Gastroesophageal sphincter (tissue), 4 donors: ENCODE measurements around the gene MEGF11. TPM values are rescaled to one million over a fixed set of nuclear protein-coding genes. Genes with fewer than 3 reads are reported as not detected.
A peak's percentile ranks its signal among the peaks of the same experiment; 100 is the strongest.

Experiments used
- ATAC-seq: fragments of 150-250 bp; one replicate; pipeline ENCODE4 v1.9.1; 2016; ENCODE audit warnings: mild to moderate bottlenecking, moderate library complexity
- H3K27ac ChIP-seq, 4 donors: fragments of 200-600 bp; sonication (generic) in 3 of 4; 1 replicate in 3 of 4; 2 replicates in 1 of 4; pipeline ENCODE4 v1.5.1; 2016 to 2019
- H3K27me3 ChIP-seq: fragments of 200-600 bp; sonication (generic); one replicate; pipeline ENCODE4 v1.5.1; 2019
- H3K36me3 ChIP-seq, 2 donors: fragments of 200-600 bp; sonication (generic); one replicate each; pipeline ENCODE4 v1.5.1; 2019; ENCODE audit warnings: control low read depth in 1 of 2
- H3K4me1 ChIP-seq, 3 donors: fragments of 200-600 bp; sonication (generic); 1 replicate in 2 of 3; 2 replicates in 1 of 3; pipeline ENCODE4 v1.5.1; 2016 to 2019; ENCODE audit warnings: control low read depth in 2 of 3
- H3K4me3 ChIP-seq, 2 donors: fragments of 200-600 bp; sonication (generic); one replicate each; pipeline ENCODE4 v1.5.1; 2019; ENCODE audit warnings: mild to moderate bottlenecking in 1 of 2, moderate library complexity in 1 of 2
- H3K9me3 ChIP-seq, 3 donors: fragments of 200-600 bp; sonication (generic); one replicate each; pipeline ENCODE4 v1.5.1; 2017 to 2019; ENCODE audit warnings: control low read depth in 2 of 3
- EP300 ChIP-seq: sonication (generic); formaldehyde crosslinking; IDR thresholded peaks from one replicate; pipeline ENCODE4 v1.6.1; 2017; ENCODE audit warnings: antibody characterized with exemption, mild to moderate bottlenecking
- POLR2A ChIP-seq, 2 donors: fragments of 450-650 bp; IDR thresholded peaks; one replicate each; pipeline ENCODE4 v1.6.1; 2017; ENCODE audit warnings: antibody characterized with exemption in 2 of 2, mild to moderate bottlenecking in 2 of 2, moderate library complexity in 1 of 2
- POLR2AphosphoS5 ChIP-seq: sonication (generic); formaldehyde crosslinking; IDR thresholded peaks from one replicate; pipeline ENCODE4 v1.6.1; 2017; ENCODE audit warnings: antibody characterized with exemption
- WGBS, 2 donors: methylation state at CpG; one replicate each; pipeline ENCODE4 v1.1.5; 2018; ENCODE audit warnings: low coverage in 1 of 2; 5-methylcytosine and 5-hydroxymethylcytosine counted together
- total RNA-seq, 4 donors: library from RNA; depleted of rRNA; stranded (reverse); fragments of >200 nt; gene quantifications; one replicate each; pipeline ENCODE4 v1.1.0, GENCODE V29; 2016
- TF ChIP-seq, protein P1 (sequence below), 4 experiments: fragments of 200-600 bp in 2 of 4; fragments of 450-650 bp in 2 of 4; sonication (generic) in 1 of 4; IDR thresholded peaks; one replicate each; pipeline ENCODE4 v1.5.1; 2017 to 2019; ENCODE audit warnings: antibody characterized with exemption in 4 of 4, mild to moderate bottlenecking in 2 of 4, moderate library complexity in 2 of 4

Gene MEGF11
- total RNA-seq, 4 donors from 2014 or later, result 0.08 TPM; not detected in 3

GRCh38 chr15:65918945-65919344 lies 334.6 kb downstream of the MEGF11 start:
- Histone ChIP-seq H3K27ac (no peak overlapping the region), H3K4me3 (no peak overlapping the region), H3K9me3 (no peaks in the 10 kb centered on the region), H3K4me1 (peaks cover 0 to 16% (median 0%) of the 10 kb centered on the region in 3 donors), H3K36me3 (no peaks in the 10 kb centered on the region), H3K27me3 (no peaks in the 10 kb centered on the region)
- no peak for ATAC-seq
- TF ChIP-seq, protein P1, sequence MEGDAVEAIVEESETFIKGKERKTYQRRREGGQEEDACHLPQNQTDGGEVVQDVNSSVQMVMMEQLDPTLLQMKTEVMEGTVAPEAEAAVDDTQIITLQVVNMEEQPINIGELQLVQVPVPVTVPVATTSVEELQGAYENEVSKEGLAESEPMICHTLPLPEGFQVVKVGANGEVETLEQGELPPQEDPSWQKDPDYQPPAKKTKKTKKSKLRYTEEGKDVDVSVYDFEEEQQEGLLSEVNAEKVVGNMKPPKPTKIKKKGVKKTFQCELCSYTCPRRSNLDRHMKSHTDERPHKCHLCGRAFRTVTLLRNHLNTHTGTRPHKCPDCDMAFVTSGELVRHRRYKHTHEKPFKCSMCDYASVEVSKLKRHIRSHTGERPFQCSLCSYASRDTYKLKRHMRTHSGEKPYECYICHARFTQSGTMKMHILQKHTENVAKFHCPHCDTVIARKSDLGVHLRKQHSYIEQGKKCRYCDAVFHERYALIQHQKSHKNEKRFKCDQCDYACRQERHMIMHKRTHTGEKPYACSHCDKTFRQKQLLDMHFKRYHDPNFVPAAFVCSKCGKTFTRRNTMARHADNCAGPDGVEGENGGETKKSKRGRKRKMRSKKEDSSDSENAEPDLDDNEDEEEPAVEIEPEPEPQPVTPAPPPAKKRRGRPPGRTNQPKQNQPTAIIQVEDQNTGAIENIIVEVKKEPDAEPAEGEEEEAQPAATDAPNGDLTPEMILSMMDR (IDR thresholded peaks at IDR 0.05), result no peak
- TF ChIP-seq EP300 (no peak), POLR2A (IDR thresholded peaks at IDR 0.05) (no peak), POLR2AphosphoS5 (no peak)
- WGBS, 2 donors, result 88 to 98% methylated on average over 4 to 5 of the region's 5 CpGs

DNA sequence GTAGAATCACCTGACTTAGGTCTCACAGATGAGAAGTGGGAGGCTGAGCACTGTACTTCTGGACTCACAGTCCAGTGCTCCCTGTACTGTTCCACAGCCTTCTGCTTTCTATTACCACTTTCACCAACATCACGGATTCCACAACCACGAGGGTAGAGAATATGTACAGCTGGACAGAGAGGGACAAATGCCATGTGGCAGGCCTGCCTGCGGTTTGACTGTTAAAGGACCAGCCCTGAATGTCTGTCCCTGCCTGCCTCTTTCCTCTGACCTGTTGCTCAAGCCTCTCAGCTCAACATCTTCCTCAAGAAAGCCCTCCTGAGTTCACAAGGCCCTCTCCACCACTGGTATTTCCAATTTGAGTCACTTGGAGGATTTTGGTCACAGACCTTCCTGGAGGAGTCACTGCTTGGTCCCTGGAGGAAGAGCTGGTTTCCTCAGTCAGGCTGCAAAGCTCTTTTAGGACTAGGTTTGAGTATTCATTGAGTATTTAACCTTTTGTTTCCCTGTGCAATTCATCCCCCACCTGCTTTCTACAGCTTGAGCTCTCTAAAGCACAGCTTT lies 335.1 kb downstream of the MEGF11 start:
- WGBS, 2 donors, result 92 to 100% methylated on average over 1 to 2 of the region's 3 CpGs
- ATAC-seq, result no peak
- no peak overlapping the region for H3K4me3 ChIP-seq
- H3K27ac ChIP-seq, result no peak overlapping the region
- H3K27me3 ChIP-seq, result no peaks in the 10 kb centered on the region
- H3K4me1 ChIP-seq, result peaks cover 0 to 16% (median 0%) of the 10 kb centered on the region in 3 donors
- H3K36me3 ChIP-seq, result no peaks in the 10 kb centered on the region
- TF ChIP-seq, protein P1 (IDR thresholded peaks at IDR 0.05), result no peak
- no peak for TF ChIP-seq POLR2AphosphoS5
- H3K9me3 ChIP-seq, result no peaks in the 10 kb centered on the region

GRCh38 chr15:65917936-65918335 lies 335.6 kb downstream of the MEGF11 start:
- H3K27ac ChIP-seq, result no peak overlapping the region

GRCh38 chr15:65917407-65917756 lies 336.2 kb downstream of the MEGF11 start:
- Histone ChIP-seq H3K4me3 (no peak overlapping the region), H3K27me3 (no peaks in the 10 kb centered on the region), H3K36me3 (peaks cover 0 to 3% of the 10 kb centered on the region in 2 donors), H3K4me1 (peaks cover 0 to 16% (median 0%) of the 10 kb centered on the region in 3 donors), H3K27ac (no peak overlapping the region), H3K9me3 (no peaks in the 10 kb centered on the region)
- ATAC-seq, result no peak
- WGBS, 2 donors, result 60 to 81% methylated on average over 3 of the region's 3 CpGs
- TF ChIP-seq, protein P1 (IDR thresholded peaks at IDR 0.05), result no peak
- TF ChIP-seq POLR2A (IDR thresholded peaks at IDR 0.05) (no peak), POLR2AphosphoS5 (no peak), EP300 (no peak)

More at GRCh38 chr15:65917936-65918335, 335.6 kb downstream of the MEGF11 start:
- 82% methylated on average over 2 of the region's 4 CpGs; no CpG with 5 or more reads in 1 of the 2 donors for WGBS, 2 donors
- TF ChIP-seq POLR2A (IDR thresholded peaks at IDR 0.05), result no peak
- no peak for TF ChIP-seq EP300
- TF ChIP-seq, protein P1 (IDR thresholded peaks at IDR 0.05), result no peak
- no peak for TF ChIP-seq POLR2AphosphoS5
- Histone ChIP-seq H3K9me3 (no peaks in the 10 kb centered on the region), H3K4me3 (no peak overlapping the region), H3K36me3 (no peaks in the 10 kb centered on the region), H3K27me3 (no peaks in the 10 kb centered on the region), H3K4me1 (peaks cover 0 to 16% (median 0%) of the 10 kb centered on the region in 3 donors)
- ATAC-seq, result no peak

DNA sequence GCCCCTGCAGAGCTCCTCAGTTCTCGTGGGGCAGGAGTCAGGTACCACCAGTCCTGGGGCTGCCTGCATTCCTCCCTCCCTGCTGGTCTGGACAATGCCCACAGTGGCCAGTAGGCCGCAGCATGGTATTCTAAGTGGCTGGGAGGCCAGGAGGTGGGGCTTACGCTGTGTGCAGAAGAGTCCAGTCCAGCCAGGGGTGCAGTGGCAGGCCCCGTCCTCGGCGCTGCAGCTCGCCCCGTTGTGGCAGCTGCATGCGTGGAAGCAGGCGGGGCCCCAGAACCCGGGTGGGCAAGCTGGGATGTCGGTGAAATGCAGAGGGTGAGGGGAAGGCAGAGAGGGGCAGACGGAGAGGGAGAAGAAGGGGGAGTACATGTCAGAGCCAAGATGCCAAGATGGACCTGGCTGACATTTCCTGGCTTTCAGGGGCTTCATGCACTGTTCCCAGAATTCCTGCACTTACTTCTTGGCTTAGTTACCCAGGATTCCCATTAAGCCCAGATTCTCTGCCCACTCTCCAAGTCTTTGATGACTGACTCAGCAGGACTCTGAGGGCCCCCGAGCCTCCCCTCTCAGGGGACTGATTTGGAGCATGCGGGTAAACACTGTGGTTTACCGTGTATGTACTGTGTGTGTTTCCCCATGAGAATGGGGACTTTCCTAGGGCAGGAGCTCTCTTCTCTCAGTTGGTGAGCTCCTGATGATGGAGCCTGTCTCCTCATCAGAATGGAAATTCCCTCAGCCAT lies 336.7 kb downstream of the MEGF11 start:
- no peaks in the 10 kb centered on the region for H3K9me3 ChIP-seq
- peaks cover 0 to 8% of the 10 kb centered on the region in 2 donors for H3K36me3 ChIP-seq
- H3K4me1 ChIP-seq, result peaks cover 0 to 16% (median 0%) of the 10 kb centered on the region in 3 donors
- 14% methylated on average over 10 of the region's 16 CpGs; no CpG with 5 or more reads in 1 of the 2 donors for WGBS, 2 donors
- TF ChIP-seq EP300, result no peak
- no peak for TF ChIP-seq POLR2AphosphoS5
- TF ChIP-seq, protein P1 (IDR thresholded peaks at IDR 0.05), result peak in 3 of 4 experiments; percentile 54 to 63 (median 59)
- no peak for TF ChIP-seq POLR2A (IDR thresholded peaks at IDR 0.05)
- no peak overlapping the region for H3K4me3 ChIP-seq
- ATAC-seq, result peak; percentile 73
- H3K27me3 ChIP-seq, result no peaks in the 10 kb centered on the region
- H3K27ac ChIP-seq, result no peak overlapping the region
